ENCODE results near the gene HABP2. TPM values are rescaled to one million over a fixed set of nuclear protein-coding genes. Genes with fewer than 3 reads are reported as not detected.

HABP2 gene
- total RNA-seq, 1 donor from 2014 or later = 0.77 TPM

GRCh38 chr10:113521475-113521795 lies 31.4 kb upstream of the HABP2 start:
- intact Hi-C loops (cut with DNase I) = no loop called here
- TF ChIP-seq, protein P1, sequence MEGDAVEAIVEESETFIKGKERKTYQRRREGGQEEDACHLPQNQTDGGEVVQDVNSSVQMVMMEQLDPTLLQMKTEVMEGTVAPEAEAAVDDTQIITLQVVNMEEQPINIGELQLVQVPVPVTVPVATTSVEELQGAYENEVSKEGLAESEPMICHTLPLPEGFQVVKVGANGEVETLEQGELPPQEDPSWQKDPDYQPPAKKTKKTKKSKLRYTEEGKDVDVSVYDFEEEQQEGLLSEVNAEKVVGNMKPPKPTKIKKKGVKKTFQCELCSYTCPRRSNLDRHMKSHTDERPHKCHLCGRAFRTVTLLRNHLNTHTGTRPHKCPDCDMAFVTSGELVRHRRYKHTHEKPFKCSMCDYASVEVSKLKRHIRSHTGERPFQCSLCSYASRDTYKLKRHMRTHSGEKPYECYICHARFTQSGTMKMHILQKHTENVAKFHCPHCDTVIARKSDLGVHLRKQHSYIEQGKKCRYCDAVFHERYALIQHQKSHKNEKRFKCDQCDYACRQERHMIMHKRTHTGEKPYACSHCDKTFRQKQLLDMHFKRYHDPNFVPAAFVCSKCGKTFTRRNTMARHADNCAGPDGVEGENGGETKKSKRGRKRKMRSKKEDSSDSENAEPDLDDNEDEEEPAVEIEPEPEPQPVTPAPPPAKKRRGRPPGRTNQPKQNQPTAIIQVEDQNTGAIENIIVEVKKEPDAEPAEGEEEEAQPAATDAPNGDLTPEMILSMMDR (IDR thresholded peaks at IDR 0.05) = no peak
- Histone ChIP-seq H3K27me3 (ENCODE audit: low read depth) (no peaks in the 10 kb centered on the region), H3K4me3 (no peak overlapping the region), H3K4me1 (no peaks in the 10 kb centered on the region), H3K36me3 (no peaks in the 10 kb centered on the region), H3K27ac (no peak overlapping the region), H3K9me3 (no peaks in the 10 kb centered on the region)
- DNase-seq = no peak
- no peak for ATAC-seq

- H3K4me3 ChIP-seq = no peak overlapping the region
- ATAC-seq (no peak), DNase-seq (no peak)
- no peak overlapping the region for H3K27ac ChIP-seq
- no peaks in the 10 kb centered on the region for H3K36me3 ChIP-seq
- no peaks in the 10 kb centered on the region for H3K4me1 ChIP-seq
- intact Hi-C loops (cut with DNase I) = no loop called here
- H3K27me3 ChIP-seq (ENCODE audit: low read depth) = no peaks in the 10 kb centered on the region
- TF ChIP-seq, protein P1 (IDR thresholded peaks at IDR 0.05) = no peak
- H3K9me3 ChIP-seq = no peaks in the 10 kb centered on the region
Measured at GRCh38 chr10:113522460-113522859, 30.4 kb upstream of the HABP2 start.

DNA sequence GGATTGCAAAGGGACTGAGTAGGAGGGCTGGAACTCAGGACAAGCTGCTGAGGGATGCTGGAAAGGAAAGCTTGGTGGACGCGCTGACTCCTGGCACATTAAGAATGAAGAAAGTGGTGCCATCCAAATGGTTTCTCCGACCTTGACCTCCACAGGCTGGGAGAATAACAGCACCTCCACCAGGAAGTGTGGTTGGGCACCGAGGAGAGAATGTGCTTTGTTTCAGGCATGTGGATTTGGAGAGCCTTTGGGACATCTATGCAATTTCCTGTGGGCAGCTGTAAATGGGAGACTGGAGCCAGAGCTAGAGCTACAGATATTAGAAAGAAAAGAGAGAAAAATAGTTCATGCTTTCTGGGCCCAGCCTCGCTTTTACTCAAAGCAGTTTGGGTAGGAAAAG lies 29.8 kb upstream of the HABP2 start:
- no peaks in the 10 kb centered on the region for H3K4me1 ChIP-seq
- H3K27ac ChIP-seq = no peak overlapping the region
- H3K4me3 ChIP-seq = no peak overlapping the region
- intact Hi-C loops (cut with DNase I) = no loop called here
- H3K9me3 ChIP-seq = no peaks in the 10 kb centered on the region
- ATAC-seq = no peak
- TF ChIP-seq, protein P1 (IDR thresholded peaks at IDR 0.05) = no peak
- no peaks in the 10 kb centered on the region for H3K36me3 ChIP-seq
- no peak for DNase-seq
- no peaks in the 10 kb centered on the region for H3K27me3 ChIP-seq (ENCODE audit: low read depth)

DNA sequence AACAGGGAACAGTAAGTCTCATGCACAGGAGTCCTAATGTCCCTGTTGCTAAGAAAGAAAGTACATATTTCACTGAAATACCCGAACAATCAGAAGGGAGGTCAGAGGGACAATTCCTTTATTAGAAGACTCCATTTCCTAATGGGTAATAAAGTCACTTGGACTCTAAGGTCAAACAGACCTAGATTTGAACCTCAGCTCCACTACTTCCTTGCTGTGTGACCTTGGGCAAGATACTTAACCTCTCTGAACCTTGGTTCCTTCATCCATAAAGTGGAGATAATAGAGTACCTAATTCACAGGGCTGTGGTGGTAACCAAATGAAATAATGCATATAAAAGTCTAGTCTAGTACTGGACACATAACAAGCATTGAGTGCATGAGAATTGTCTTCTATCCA lies 29.2 kb upstream of the HABP2 start:
- no peaks in the 10 kb centered on the region for H3K36me3 ChIP-seq
- no peaks in the 10 kb centered on the region for H3K9me3 ChIP-seq
- no peaks in the 10 kb centered on the region for H3K4me1 ChIP-seq
- H3K27me3 ChIP-seq (ENCODE audit: low read depth) = no peaks in the 10 kb centered on the region
- TF ChIP-seq, protein P1 (IDR thresholded peaks at IDR 0.05) = no peak
- no peak overlapping the region for H3K27ac ChIP-seq
- intact Hi-C loops (cut with DNase I) = no loop called here
- no peak for DNase-seq
- no peak for ATAC-seq
- H3K4me3 ChIP-seq = no peak overlapping the region

GRCh38 chr10:113524120-113524519 lies 28.7 kb upstream of the HABP2 start:
- ATAC-seq (no peak), DNase-seq (no peak)
- Histone ChIP-seq H3K36me3 (no peaks in the 10 kb centered on the region), H3K27me3 (ENCODE audit: low read depth) (no peaks in the 10 kb centered on the region), H3K4me1 (no peaks in the 10 kb centered on the region), H3K9me3 (no peaks in the 10 kb centered on the region), H3K4me3 (no peak overlapping the region), H3K27ac (no peak overlapping the region)
- intact Hi-C loops (cut with DNase I) = no loop called here
- TF ChIP-seq, protein P1 (IDR thresholded peaks at IDR 0.05) = no peak
